Fibroblast of mammary gland (primary cell): Measurements from ENCODE around the gene ZNF83.
A peak's percentile ranks its signal among the peaks of the same experiment; 100 is the strongest.

Experiments
- DNase-seq: peaks from one replicate; pipeline ENCODE4 v3.0.0-alpha.2; 2010; ENCODE audit warnings: low read depth
- H3K4me3 ChIP-seq: 2 replicates; pipeline ENCODE4 v1.5.1; 2011; ENCODE audit warnings: low read depth, mild to moderate bottlenecking, low read length, moderate library complexity; ENCODE audit not compliant: control insufficient read depth
- TF ChIP-seq, protein P1 (sequence below): conservative IDR thresholded peaks from 2 replicates; pipeline ENCODE4 v1.5.1; 2011; ENCODE audit warnings: low read depth, low read length, inconsistent platforms; ENCODE audit not compliant: control insufficient read depth, insufficient read depth

The ZNF83 gene

DNA sequence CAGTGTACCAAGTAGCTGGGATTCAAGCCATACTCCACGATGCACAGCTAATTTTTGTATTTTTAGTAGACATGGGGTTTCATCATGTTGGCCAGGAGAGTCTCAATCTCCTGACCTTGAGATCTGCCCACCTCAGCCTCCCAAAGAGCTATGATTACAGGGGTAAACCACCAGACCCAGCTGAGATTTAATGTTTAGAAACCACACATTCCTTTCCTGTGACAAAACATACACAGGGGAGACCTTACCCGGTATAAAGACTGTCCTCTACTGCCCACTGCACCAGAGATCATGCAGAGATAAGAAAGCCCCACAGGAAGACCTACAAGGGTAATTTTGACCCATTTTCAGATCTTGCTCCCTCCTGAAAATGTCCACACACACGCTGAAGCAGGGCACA, 22.8 kb upstream of the ZNF83 start:
- H3K4me3 ChIP-seq = no peak overlapping the region
- peak; percentile 17 for DNase-seq
- TF ChIP-seq, protein P1, sequence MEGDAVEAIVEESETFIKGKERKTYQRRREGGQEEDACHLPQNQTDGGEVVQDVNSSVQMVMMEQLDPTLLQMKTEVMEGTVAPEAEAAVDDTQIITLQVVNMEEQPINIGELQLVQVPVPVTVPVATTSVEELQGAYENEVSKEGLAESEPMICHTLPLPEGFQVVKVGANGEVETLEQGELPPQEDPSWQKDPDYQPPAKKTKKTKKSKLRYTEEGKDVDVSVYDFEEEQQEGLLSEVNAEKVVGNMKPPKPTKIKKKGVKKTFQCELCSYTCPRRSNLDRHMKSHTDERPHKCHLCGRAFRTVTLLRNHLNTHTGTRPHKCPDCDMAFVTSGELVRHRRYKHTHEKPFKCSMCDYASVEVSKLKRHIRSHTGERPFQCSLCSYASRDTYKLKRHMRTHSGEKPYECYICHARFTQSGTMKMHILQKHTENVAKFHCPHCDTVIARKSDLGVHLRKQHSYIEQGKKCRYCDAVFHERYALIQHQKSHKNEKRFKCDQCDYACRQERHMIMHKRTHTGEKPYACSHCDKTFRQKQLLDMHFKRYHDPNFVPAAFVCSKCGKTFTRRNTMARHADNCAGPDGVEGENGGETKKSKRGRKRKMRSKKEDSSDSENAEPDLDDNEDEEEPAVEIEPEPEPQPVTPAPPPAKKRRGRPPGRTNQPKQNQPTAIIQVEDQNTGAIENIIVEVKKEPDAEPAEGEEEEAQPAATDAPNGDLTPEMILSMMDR = no peak

DNA sequence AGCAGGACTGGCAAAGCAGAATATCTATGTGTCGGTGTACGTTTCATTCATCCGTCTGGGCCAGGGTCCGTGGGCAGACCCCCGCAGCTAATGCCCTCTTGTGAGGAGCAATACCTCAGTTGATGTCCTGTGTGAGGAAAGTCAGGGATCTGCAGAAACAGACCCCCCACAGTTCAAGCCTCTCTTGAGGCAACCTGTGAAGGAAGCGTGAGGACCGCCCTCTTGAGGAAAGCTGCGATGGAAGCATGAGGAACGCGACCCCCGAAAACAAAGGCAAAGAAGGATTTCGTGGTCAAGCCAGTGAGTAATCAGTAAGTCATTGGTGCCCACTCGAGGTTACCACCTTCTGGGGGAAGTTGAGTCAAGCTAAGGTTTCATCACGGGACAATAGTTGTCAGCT, 20.9 kb upstream of the ZNF83 start:
- TF ChIP-seq, protein P1 = no peak
- DNase-seq = no peak
- H3K4me3 ChIP-seq = no peak overlapping the region

DNA sequence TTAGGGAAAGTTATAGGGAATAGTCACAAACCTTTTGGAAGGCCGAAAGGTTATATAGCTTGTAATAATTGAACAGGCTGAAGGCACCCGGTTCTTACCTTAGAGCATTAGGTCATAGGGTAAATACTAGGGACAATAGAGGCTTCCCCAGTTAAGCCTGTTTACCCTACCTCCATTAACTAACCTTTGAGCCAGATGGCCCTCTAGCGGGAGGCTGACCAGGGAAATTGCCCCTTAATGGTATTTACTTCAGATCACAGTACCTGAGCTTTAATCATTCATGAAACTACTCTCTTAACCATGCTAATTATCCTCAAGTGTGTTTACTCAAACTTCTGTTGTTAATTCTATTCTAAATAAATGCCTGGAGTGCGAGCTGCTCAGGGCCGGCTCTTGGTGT, 20.4 kb upstream of the ZNF83 start:
- TF ChIP-seq, protein P1 = no peak
- no peak for DNase-seq
- H3K4me3 ChIP-seq = no peak overlapping the region

DNA sequence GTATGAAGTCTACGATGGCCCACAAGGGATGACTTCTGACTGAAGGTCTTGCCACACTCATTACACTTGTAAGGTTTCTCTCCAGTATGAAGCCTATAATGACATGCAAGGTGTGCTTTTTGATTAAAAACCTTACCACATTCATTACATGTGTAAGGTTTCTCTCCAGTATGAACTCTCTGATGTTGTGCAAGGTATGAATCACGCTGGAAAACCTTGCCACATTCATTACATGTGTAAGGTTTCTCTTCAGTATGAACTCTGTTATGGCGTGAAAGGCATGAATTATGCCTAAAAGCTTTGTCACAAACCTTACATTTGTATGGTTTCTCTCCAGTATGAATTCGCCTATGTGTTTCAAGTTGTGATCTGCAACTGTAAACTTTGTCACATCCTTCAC, 15.0 kb upstream of the ZNF83 start:
- no peak overlapping the region for H3K4me3 ChIP-seq
- TF ChIP-seq, protein P1 = no peak
- DNase-seq = no peak

DNA sequence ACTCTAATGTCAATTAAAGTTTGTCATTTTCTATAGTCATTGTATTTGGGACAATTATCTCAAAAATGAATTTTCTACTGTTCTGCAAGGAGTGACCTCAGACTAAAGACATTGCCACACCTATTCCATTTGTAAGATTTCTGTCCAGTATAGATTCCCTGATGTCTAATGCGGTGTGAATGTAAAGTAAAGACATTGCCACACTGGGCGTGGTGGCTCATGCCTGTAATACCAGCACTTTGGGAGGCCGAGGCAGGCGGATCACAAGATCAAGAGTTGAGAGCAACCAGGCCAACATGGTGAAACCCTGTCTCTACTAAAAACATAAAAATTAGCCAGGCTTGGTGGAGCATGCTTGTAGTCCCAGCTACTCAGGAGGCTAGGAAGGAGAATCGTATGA, 13.8 kb upstream of the ZNF83 start:
- TF ChIP-seq, protein P1 = no peak
- H3K4me3 ChIP-seq = no peak overlapping the region
- no peak for DNase-seq

DNA sequence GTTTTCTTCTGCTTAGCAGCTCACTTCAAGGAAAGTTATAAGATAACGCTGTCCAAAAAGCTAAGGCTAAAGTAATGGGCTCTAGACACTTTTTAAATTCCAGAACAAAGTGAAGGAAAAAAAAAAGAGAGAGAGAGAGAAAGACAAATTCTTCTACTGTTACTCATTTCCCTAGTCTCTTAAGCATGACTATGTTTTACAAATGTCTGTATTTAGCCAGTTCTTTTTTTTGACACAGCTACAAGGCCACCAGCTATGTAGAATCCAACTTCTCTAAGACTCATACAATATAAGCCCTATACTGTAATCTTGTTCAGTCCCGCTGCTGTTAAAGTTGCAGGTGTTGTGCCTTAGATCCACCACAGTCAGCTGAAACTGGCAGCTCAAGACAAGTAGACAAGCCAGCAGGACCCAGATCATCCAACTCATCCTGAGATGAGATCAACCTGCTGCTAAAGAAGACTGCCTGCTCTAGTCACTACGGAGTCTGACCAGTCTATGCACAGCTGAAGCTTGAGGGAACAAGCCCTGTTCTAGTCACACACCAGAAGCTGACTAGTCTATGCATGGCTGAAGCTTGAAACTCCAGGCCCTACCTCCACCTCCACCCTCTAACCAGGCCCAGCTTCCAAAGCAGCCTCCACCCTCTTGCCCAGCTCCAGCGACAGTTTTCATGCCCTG, 10.3 kb upstream of the ZNF83 start:
- TF ChIP-seq, protein P1 = no peak
- no peak overlapping the region for H3K4me3 ChIP-seq
- peak; percentile 25 for DNase-seq

DNA sequence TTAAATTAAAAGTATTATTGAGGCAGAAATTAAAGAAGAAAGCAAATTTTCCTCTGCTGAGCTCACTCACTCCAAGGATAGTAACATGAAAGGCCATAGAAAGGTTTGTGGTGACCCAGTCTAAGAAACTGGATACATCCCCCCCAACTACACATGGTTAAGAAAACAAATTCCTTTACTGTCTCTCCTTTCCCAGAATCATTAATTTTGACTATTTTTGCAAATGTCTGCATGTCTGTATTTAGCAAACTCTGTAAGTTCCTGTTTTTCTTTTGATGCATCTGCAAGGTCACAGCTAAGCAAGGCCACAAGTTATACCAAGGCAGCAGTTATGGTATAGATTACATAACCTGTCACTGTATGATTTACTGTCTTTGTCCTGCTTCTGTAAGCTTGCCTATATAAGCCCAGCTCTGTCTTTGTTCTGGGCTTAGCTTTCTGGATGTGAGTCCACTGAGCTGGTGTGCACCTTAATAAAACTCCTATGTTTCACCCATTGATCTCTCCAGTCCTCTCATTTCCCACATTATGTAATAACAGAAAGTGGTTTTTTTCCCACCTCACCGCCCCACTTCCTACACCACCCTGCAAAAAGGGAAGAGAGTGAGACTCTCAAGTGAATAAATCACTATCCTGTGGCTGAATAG, 8.5 kb upstream of the ZNF83 start:
- DNase-seq = peak; percentile 10
- TF ChIP-seq, protein P1 = no peak
- no peak overlapping the region for H3K4me3 ChIP-seq
